EH (cell line): ENCODE measurements around the gene XIRP1.
"Not testable (repeated sequence)": the region's sequence is repeated elsewhere in the genome, so short reads cannot be mapped to it uniquely, and the experiment has no call there.

Source experiments
- DNase-seq: peaks from one replicate; pipeline ENCODE4 v3.0.0-alpha.2; 2015; ENCODE audit warnings: low read depth

Gene XIRP1

GRCh38 chr3:39185326-39185958, 7.0 kb downstream of the XIRP1 start:
- DNase-seq = no peak

GRCh38 chr3:39184968-39185285, 7.5 kb downstream of the XIRP1 start:
- no peak for DNase-seq

- no peak for DNase-seq
Observed at GRCh38 chr3:39184081-39184967, 8.1 kb downstream of the XIRP1 start.

GRCh38 chr3:39183211-39184080, 8.9 kb downstream of the XIRP1 start:
- DNase-seq = no peak

GRCh38 chr3:39181408-39182335, 10.7 kb downstream of the XIRP1 start:
- no peak for DNase-seq

GRCh38 chr3:39180546-39181346, 11.6 kb downstream of the XIRP1 start:
- peak; percentile 84 for DNase-seq

- DNase-seq = no peak
Observed at GRCh38 chr3:39180183-39180545, 12.2 kb downstream of the XIRP1 start.

- DNase-seq = peak; percentile 53
Observed at GRCh38 chr3:39178553-39178952, 13.8 kb downstream of the XIRP1 start.

- peak; percentile 96 for DNase-seq
Observed at GRCh38 chr3:39177708-39178332, 14.6 kb downstream of the XIRP1 start.

- no peak for DNase-seq
Observed at GRCh38 chr3:39176025-39176714, 16.2 kb downstream of the XIRP1 start.

GRCh38 chr3:39173318-39174125, 18.9 kb downstream of the XIRP1 start:
- peak; percentile 65 for DNase-seq

- no peak for DNase-seq
Observed at GRCh38 chr3:39171860-39172259, 20.5 kb downstream of the XIRP1 start.

- DNase-seq = not testable (repeated sequence)
Observed at GRCh38 chr3:39170877-39171276, 21.5 kb downstream of the XIRP1 start.

GRCh38 chr3:39170461-39170860, 21.9 kb downstream of the XIRP1 start:
- DNase-seq = no peak

GRCh38 chr3:39169712-39170111, 22.7 kb downstream of the XIRP1 start:
- DNase-seq = no peak

- DNase-seq = no peak
Observed at GRCh38 chr3:39168156-39168780, 24.1 kb downstream of the XIRP1 start.

GRCh38 chr3:39166932-39167532, 25.4 kb downstream of the XIRP1 start:
- DNase-seq = peak; percentile 93
